Germinal center (tissue), 1 donor: Measurements from ENCODE around the gene CCDC157.

Experiments used
- DNase-seq: peaks from one replicate; pipeline ENCODE4 v3.0.0; 2012; ENCODE audit warnings: mixed read lengths, low spot score

CCDC157 gene

GRCh38 chr22:30356449-30357235 is at the start of gene CCDC157, which contains the start of gene SF3A1:
CCDC157 (plus strand) TSS chr22:30357007; CDS start chr22:30366001, 8,994 bp downstream.
SF3A1 (minus strand) TSS chr22:30356894; CDS start chr22:30356792, 102 bp downstream.
- peak; percentile 92 for DNase-seq

DNA sequence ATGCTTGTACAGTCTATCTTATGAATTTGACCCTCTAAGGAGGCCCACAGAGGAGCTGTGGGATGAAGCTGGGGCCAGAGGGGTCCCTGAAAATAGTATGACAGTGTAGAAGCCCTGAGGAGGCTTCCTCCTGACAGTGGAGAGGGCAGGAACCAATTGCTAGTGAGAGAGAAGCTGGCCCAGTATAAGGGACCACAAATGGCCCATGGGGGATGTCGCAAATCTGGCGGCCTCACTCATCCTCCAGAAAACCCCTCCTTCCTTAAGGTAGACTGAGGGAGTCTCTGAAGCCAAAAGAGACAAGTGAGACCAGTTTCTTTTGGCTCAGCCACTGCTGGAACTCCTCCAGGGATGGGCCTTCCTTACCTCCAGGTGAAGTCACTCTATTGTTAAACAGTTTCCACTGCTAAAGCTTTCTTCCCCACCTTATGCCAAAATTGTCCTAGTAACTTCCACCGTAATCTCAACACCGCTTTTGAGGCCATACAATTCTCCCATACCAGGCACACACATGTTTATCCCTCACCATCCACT is 49.7 kb upstream of the CCDC157 start:
- no peak for DNase-seq

DNA sequence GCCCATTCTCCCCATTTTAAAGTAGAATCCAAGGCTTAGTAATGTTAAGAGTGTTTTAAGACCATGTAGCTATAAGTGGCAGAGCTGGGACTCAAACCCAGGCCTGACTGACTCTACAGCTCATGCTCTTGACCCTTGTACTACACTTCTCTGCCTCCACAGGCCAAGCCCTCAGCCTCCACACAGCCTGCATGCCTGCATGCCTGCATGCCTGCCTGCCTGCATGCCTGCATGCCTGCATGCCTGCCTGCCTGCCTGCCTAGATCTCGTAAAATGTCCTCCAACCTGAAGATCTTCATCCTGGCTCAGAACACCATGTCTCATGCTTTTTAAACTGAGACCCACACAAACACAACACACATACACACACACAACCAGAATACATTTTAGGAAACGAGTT is 48.7 kb upstream of the CCDC157 start:
- DNase-seq: no peak

DNA sequence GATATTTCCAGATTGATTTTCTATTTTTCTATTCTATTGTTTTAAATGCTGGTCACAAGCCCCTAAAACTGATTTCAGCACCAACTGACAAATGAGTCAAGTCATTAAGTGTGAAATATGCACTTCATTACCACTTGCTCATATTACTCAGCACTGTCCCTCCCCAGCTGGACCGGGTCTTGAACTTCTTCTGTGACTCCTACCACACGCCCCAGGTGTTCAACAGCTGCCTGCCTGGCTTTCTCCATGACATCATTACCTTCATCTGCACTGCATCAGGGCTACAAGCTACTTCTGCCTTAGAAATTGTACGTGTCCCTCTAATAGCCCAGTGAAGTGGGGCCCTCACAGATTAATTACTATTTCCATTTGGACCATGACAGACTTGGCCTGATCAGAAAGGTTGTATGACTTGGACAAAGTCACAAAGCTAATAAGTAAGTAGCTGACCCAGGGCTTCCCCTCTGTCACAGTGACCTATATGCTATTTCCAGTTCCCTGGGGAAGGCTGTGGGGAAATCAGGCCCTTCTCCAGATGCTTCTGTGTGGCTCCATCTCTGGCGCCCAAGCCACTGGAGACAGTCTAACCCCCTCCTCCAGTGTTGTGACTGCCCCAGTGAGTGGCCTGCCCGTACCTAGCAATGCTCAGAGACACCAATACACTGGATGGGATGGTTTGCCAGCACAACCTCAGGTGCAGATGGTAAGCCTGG is 48.1 kb upstream of the CCDC157 start:
- DNase-seq: peak; percentile 33

- peak; percentile 11 for DNase-seq
These were observed 46.7 kb upstream of the CCDC157 start for GRCh38 chr22:30309951-30310741.

- DNase-seq: no peak
These were observed 45.7 kb upstream of the CCDC157 start for GRCh38 chr22:30310881-30311771.

- no peak for DNase-seq
These were observed 44.8 kb upstream of the CCDC157 start for GRCh38 chr22:30312053-30312452.

DNA sequence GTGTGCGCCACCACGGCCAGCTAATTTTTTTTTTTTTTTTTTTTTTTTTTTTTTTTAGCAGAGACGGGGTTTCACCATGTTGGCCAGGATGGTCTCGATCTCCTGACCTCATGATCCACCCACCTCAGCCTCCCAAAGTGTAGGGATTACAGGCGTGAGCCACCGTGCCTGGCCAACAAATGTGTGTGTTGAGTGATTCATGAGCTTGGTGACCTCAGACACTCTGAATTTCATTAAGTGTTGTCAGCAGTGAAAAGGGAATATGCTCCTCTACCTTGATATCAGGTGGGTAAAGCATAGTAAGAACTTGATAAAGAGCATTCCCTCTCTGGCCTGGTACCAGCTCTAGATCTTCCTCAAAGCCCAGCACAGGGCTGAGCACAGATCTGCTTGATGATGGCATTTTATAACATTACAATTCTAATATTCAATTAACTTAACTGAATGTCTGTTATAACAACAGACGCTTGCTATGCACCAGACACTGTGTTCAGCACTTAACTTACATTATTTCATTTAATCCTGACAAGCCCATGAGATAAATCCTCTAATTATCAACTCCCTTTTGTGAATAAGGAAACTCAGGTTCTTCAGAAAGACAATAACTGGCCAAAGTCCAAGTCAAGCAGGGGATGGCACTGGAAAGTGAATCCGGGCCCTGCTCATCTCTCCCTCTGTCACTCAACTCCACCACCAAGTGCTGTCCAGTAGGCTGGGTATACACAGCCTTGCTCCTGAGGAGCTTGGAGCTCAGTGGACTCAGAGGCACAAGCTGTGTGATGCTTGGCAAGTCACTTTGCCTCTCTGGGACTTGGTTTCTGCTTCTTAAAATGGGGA is 43.1 kb upstream of the CCDC157 start:
- no peak for DNase-seq

GRCh38 chr22:30314915-30315314 is 41.9 kb upstream of the CCDC157 start:
- no peak for DNase-seq

- DNase-seq: no peak
These were observed 40.7 kb upstream of the CCDC157 start for GRCh38 chr22:30315962-30316576.

DNA sequence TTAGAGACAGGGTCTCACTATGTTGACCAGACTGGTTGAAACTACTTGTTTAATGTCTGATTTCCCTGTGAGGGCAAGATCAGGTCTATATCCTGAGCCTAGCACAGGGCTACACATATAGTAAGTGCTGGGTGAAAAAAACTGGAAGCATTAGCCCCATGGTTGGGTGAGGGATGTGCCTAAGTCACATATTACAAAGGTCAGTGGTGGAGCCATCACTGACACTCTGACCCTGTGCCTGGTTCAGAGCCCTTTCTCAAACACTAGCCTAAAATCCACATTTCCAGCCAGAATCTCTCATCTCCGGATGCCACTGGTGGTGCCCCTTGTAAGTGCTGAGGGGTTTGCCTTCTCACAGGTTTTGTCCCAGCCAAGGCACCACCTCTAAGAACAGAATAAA is 39.0 kb upstream of the CCDC157 start:
- DNase-seq: no peak

DNA sequence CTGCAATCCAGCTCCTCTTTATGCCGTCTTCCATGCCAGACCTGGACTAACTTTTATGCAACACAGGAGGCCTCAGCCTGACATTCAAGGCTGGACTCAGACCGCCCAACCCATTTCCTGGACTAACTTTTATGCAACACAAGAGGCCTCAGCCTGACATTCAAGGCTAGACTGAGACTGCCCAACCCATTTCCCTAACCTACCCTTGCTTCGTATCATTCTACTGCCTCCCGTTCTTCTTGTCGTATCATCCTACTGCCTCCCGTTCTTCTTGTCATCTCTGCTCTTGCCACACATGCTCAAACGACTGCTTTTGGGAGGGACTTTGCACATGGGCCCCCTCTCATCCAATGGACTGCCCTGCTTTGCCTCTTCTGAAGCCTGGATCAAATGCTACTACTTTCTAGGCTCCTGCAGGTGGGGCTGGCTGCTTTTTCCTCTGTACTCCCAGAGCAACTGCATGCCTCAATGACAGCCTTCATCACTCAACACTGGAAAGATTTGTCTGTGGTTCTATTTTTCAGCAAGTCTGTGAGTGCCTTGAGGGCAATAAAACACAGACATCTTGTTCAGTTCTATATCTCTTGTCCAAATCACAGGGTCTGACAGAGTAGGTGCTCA is 37.9 kb upstream of the CCDC157 start:
- no peak for DNase-seq

GRCh38 chr22:30320021-30320556 is 36.7 kb upstream of the CCDC157 start:
- DNase-seq: no peak

GRCh38 chr22:30321461-30321860 is 35.3 kb upstream of the CCDC157 start:
- no peak for DNase-seq

- DNase-seq: no peak
These were observed 33.6 kb upstream of the CCDC157 start for GRCh38 chr22:30323246-30323645.

DNA sequence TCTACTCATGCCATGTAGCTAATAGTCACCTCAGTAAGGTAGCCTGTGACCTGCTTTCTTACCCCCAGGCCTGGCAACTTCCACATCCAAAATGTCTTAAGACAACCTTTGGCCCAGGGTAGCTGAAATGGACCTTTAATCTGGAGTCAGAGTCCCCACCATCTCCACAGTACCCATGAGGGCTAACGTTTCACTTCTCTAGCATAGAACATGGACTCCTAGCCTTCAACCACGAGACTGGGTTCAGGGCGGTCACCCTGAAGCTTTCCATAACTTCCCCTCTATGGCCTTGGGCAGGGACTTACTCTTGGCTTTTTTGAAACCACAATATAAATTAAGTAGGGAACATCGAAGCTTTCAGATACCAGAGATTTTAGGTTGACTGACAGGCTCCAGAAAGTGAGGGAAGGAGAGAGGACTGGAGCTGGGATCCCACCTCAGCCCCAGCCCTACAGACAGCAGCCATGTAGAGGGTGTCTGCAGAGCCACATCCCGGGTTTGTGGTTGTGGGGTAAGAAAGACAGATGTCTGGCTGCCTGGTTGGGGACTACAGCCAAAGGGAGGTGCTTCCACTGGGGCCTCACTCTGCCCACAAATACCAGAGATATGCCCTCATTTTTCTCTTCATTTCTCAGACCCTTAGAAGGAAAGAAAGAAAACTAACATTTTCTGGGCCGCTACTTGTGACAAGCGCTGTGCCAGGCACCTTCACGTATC is 32.6 kb upstream of the CCDC157 start:
- no peak for DNase-seq

DNA sequence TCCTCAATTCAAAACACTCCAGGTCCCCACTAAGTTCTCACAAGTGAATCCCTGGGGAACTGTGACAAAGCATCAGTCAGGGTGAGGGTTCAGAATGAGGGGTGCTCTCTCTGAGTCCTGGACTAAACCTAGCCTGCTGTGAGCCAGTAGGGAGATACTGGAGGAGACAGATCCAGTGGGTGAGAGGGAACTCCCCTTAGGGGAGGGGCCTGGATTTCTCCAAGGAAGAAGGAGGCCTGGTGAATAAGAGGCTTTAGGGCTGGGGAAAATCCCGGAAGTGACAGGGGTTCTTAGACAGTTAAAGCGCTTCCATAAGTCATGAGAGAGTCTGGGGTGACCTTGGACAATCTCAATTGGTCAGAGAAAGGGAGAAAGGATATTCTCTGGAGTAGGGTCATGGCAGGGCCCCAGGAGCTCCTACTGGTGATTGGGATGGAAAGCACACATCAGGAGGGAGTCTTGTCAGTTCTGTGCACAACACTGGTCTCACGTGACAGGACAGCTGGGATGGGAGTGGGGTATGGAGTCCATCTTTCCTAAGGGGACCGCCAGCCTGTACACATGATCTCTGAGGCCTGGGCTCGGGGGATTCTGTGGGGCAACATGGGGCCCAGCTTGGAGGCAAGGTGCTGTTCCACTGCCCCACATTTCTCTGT is 31.6 kb upstream of the CCDC157 start:
- no peak for DNase-seq

- no peak for DNase-seq
These were observed 31.0 kb upstream of the CCDC157 start for GRCh38 chr22:30325724-30326254.
